GM12892 (cell line): ENCODE results near the gene PAOX.

Source experiments
- POLR2A ChIP-seq: IDR thresholded peaks from 2 replicates; pipeline ENCODE4 v1.6.1; 2011; ENCODE audit warnings: low read depth, low read length, control low read depth
- POLR2AphosphoS5 ChIP-seq: IDR thresholded peaks from 2 replicates; pipeline ENCODE4 v1.6.1; 2011; ENCODE audit warnings: low read depth, low read length, control low read depth
- TAF1 ChIP-seq: IDR thresholded peaks from 2 replicates; pipeline ENCODE4 v1.6.1; 2011; ENCODE audit warnings: low read depth, mild to moderate bottlenecking, control low read depth, low read length, borderline replicate concordance

DNA sequence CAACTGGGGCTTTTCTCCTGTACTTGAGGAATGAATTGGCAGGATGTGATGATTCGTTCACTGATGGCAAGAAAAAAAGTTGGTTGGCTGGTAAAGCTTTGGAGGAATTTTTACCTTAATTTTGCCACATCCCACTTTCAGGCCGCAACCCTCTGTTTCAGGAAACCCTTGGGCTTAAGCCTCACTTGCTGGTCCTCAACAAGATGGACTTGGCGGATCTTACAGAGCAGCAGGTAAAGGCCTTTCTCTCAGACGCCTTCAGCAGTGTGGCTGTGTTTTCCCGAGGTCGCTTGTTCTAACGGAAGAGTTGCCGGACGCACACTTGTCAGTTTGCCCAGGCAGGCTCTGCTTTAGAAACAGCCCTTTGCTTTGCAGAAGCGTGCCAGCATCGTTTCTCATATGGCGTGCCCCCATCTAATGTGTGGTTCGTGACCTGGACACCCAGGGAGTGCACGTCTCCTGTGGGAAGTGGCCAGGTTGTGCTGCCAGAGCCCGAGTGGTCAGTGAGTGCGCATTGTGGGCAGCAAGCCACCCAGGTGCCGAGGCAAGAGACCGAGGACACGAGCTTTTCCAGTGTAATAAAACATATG lies 17.1 kb downstream of the PAOX start:
- TF ChIP-seq POLR2AphosphoS5 (no peak), POLR2A (no peak), TAF1 (no peak)
